T-helper 17 cell (primary cell): ENCODE measurements around the gene HUNK. TPM values are rescaled to one million over a fixed set of nuclear protein-coding genes. Genes with fewer than 3 reads are reported as not detected.

ENCODE experiments used
- ATAC-seq: fragments of 150-1000 bp; cut with Tn5 transposase; 2 replicates; pipeline ENCODE4 v1.10.0; 2021; ENCODE audit warnings: mild to moderate bottlenecking, moderate library complexity
- DNase-seq, 3 donors: peaks; one replicate each; pipeline versions ENCODE4 v3.0.0 to v3.0.0-alpha.2; 2020 to 2021
- H3K9me3 ChIP-seq: one replicate; pipeline ENCODE4 v1.7.0; 2013; ENCODE audit warnings: low read length, mild to moderate bottlenecking; ENCODE audit not compliant: control insufficient read depth, poor library complexity, severe bottlenecking
- H3K27ac Mint-ChIP-seq: one replicate; pipeline ENCODE4 v1.8.0; 2022; ENCODE audit warnings: mild to moderate bottlenecking, moderate library complexity, mixed read lengths
- H3K27me3 Mint-ChIP-seq: one replicate; pipeline ENCODE4 v1.8.0; 2022; ENCODE audit warnings: mixed read lengths
- H3K36me3 Mint-ChIP-seq: one replicate; pipeline ENCODE4 v1.8.0; 2022; ENCODE audit warnings: low read depth, mixed read lengths
- H3K4me1 Mint-ChIP-seq: one replicate; pipeline ENCODE4 v1.8.0; 2022; ENCODE audit warnings: mild to moderate bottlenecking, mixed read lengths
- H3K4me3 Mint-ChIP-seq: one replicate; pipeline ENCODE4 v1.8.0; 2022; ENCODE audit warnings: mild to moderate bottlenecking, moderate library complexity, mixed read lengths
- total RNA-seq, 4 donors: library from RNA in 2 of 4; stranded (reverse) in 2 of 4; gene quantifications; one replicate each; pipeline ENCODE4 v1.2.3 and lab custom pipeline; 2022 to 2026

The HUNK gene
- total RNA-seq, 2 donors from 2014 or later, result 0.81 to 1.3 TPM

DNA sequence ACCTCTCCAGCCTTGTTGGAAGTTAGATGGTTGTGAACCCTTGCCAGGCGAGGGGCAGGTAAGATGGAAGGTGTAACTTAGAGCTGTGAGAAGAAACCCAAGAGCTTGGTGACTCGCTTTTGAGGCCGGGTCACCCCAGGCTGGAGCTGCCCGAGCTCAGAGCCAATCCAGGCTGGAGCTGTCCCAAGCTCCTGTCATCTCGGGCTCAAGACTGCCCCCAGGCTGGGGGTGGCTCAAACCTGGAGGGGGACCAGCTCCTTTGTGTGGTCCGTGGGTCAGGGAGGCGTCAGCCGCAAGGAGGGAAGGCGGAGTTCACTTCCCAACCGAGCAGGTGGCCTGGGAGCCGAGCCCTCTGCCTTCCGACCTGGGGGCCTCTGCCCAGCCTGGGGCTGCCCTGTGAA, 2.0 kb downstream of the HUNK start:
- DNase-seq (no peak), ATAC-seq (no peak)
- Mint-ChIP-seq H3K4me3 (peak overlapping the region; percentile 86), H3K36me3 (no peaks in the 10 kb centered on the region), H3K4me1 (peaks cover 10% of the 10 kb centered on the region), H3K27me3 (peaks cover 48% of the 10 kb centered on the region), H3K27ac (no peak overlapping the region)
- H3K9me3 ChIP-seq, result no peaks in the 10 kb centered on the region

DNA sequence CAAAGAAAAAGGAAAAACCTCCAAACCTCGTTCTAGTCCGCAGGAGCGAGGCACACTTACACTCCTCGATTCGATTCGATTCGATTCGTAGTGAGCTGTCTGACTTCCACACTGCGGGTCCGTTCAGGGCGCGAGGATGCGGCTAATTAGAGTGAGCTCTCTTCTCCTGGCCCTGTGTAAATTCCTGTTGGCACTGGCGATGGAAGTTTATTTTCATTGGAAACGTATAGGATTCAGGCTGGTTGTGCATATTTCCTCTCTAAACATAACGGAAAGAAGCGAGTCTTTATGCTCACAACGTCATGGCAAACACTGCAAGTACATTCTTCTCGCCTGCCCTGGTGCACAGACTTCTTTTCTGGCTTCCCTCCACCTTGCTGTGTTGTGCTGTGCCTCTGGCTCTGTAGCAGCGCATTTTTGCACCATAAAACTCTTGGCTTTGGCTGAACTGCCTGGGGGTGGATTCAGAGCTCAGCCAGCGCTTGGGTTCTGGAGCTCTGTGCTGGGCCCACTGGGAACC, 2.7 kb downstream of the HUNK start:
- H3K27me3 Mint-ChIP-seq, result peaks cover 48% of the 10 kb centered on the region
- H3K36me3 Mint-ChIP-seq, result no peaks in the 10 kb centered on the region
- H3K27ac Mint-ChIP-seq, result no peak overlapping the region
- no peak for DNase-seq
- peak overlapping the region; percentile 43 for H3K4me3 Mint-ChIP-seq
- no peaks in the 10 kb centered on the region for H3K9me3 ChIP-seq
- no peak for ATAC-seq
- peaks cover 10% of the 10 kb centered on the region for H3K4me1 Mint-ChIP-seq

DNA sequence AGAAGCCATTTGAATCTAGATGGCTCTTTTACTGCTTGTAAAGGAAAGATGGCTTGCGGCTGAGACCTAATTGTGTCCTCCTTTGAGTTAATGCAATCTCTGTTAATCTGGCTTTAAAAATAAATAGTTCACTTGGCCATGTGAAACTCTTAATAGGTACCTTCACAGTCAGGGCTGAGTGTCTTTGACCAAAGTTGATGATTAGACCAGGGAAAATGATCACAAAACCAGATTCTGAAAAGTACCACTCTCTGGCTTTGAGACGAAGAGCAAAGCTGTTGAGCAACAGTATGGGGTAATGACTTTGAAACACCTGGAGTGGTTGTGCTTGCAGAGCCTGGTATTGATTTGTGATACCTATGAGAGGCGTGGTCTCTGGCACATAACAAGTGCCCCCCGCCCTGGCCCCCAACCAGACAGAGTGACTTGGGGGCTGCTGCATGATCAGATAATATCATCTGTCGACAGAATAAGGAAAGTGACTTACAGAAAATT, 4.7 kb downstream of the HUNK start:
- no peaks in the 10 kb centered on the region for H3K9me3 ChIP-seq
- ATAC-seq (no peak), DNase-seq (no peak)
- peaks cover 6% of the 10 kb centered on the region for H3K4me1 Mint-ChIP-seq
- H3K36me3 Mint-ChIP-seq, result no peaks in the 10 kb centered on the region
- H3K27ac Mint-ChIP-seq, result no peak overlapping the region
- H3K27me3 Mint-ChIP-seq, result peaks cover 36% of the 10 kb centered on the region
- H3K4me3 Mint-ChIP-seq, result no peak overlapping the region

DNA sequence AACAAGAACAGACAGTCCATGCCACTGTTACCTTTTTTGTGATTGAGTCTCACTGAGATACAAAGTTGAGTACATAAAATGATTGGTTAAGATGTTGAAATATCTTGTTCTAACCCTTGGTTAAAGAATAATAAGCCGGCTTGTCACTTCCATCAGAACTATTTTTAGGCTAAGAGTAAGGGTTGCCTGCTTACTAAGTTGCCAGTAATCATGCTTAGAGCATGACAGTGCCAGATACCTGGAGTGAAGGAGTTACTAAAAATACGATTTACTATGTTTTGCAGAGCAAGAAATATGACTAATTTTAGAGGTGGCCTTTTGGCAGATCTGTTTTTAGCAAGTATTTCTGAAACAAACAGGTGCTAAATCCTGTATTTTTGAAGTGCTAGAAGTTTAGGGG, 6.0 kb downstream of the HUNK start:
- H3K36me3 Mint-ChIP-seq, result no peaks in the 10 kb centered on the region
- no peak overlapping the region for H3K27ac Mint-ChIP-seq
- no peak for ATAC-seq
- peaks cover 35% of the 10 kb centered on the region for H3K27me3 Mint-ChIP-seq
- no peak for DNase-seq
- no peak overlapping the region for H3K4me3 Mint-ChIP-seq
- H3K9me3 ChIP-seq, result no peaks in the 10 kb centered on the region
- H3K4me1 Mint-ChIP-seq, result peaks cover 5% of the 10 kb centered on the region

DNA sequence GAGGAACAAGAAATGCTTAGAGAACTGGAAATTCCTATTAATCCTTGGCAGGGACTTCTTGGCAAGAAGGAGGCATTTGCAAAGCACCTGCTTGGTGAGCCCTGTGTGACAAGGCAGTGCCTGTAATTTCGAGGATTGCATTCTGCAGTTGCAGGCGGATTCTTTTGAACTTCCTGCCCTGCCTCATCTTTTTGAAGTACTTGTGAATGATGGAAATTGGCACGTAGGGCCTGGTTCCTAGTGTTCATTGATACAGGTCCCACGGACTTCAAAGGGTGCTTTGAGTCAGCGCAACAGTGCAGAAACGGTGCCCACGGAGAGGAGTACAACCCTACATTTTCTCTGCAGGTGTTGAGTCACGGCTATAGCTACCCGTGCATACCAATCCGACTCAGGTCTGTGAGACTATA, 6.4 kb downstream of the HUNK start:
- Mint-ChIP-seq H3K4me3 (no peak overlapping the region), H3K4me1 (peaks cover 5% of the 10 kb centered on the region), H3K36me3 (no peaks in the 10 kb centered on the region), H3K27me3 (peaks cover 35% of the 10 kb centered on the region), H3K27ac (no peak overlapping the region)
- ATAC-seq (no peak), DNase-seq (no peak)
- no peaks in the 10 kb centered on the region for H3K9me3 ChIP-seq

DNA sequence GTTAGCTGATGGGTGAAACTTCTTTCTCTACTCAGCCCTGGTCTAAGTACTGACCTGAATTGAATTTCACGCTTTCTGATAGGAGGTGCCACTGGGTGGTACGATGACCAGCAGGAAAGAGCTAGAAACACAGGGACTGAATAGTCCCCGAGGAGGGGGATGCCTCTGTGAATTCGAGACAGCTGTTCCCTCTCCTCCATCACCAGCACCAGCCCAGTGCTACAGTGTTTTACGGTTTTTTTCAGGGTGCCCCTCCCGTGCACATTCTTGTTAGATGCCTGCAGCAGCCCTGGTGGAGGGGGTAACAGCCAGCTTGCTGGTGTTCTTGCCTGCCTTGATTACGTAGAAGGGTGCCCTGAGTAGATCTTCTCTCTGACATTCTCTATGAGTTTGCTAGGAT, 7.1 kb downstream of the HUNK start:
- H3K36me3 Mint-ChIP-seq, result no peaks in the 10 kb centered on the region
- peaks cover 35% of the 10 kb centered on the region for H3K27me3 Mint-ChIP-seq
- H3K27ac Mint-ChIP-seq, result no peak overlapping the region
- no peak overlapping the region for H3K4me3 Mint-ChIP-seq
- H3K4me1 Mint-ChIP-seq, result peaks cover 2% of the 10 kb centered on the region
- no peak for DNase-seq
- no peak for ATAC-seq
- H3K9me3 ChIP-seq, result no peaks in the 10 kb centered on the region

DNA sequence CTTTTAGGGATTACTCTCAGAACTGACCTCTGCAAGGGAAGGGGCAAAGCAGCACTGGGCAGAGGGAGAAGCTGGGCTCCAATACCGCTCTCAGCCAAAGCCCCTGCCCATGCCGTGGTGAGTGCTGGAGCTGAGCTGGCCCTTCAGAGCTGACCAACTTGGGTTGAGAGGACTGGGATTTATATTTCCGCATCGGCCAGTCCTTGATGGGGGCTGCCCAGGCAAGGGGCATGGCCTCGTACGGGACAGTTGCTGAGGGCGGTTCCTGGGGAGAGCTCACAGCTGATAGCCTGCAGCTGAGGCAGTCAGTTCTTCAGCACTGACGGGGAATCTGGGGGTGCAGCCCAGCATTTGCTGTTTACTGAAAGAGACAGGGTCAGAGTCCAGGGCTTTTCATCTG, 8.0 kb downstream of the HUNK start:
- DNase-seq (no peak), ATAC-seq (no peak)
- no peaks in the 10 kb centered on the region for H3K36me3 Mint-ChIP-seq
- no peaks in the 10 kb centered on the region for H3K4me1 Mint-ChIP-seq
- no peak overlapping the region for H3K4me3 Mint-ChIP-seq
- no peaks in the 10 kb centered on the region for H3K9me3 ChIP-seq
- peaks cover 28% of the 10 kb centered on the region for H3K27me3 Mint-ChIP-seq
- H3K27ac Mint-ChIP-seq, result no peak overlapping the region

DNA sequence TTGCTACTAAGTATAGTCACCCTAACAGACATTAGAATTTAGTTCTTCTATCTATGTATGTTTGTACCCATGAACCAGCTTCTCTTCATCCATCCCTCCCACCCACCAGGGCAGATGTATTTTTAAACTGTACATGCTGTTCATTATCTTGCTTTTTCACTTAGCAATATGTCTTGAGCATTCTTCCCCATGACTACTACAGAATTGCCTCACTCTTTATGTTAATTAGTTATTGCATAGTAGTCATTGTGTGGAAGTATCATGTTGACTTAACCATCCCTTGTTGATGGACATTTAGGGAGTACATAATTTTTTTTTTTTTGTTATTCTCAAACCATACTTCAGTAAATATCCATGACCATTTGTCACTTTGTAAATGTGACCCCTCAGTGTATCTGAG, 9.9 kb downstream of the HUNK start:
- H3K27me3 Mint-ChIP-seq, result peaks cover 22% of the 10 kb centered on the region
- H3K4me1 Mint-ChIP-seq, result peaks cover 2% of the 10 kb centered on the region
- DNase-seq, result no peak
- H3K36me3 Mint-ChIP-seq, result no peaks in the 10 kb centered on the region
- no peak for ATAC-seq
- H3K27ac Mint-ChIP-seq, result no peak overlapping the region
- no peaks in the 10 kb centered on the region for H3K9me3 ChIP-seq
- H3K4me3 Mint-ChIP-seq, result no peak overlapping the region

DNA sequence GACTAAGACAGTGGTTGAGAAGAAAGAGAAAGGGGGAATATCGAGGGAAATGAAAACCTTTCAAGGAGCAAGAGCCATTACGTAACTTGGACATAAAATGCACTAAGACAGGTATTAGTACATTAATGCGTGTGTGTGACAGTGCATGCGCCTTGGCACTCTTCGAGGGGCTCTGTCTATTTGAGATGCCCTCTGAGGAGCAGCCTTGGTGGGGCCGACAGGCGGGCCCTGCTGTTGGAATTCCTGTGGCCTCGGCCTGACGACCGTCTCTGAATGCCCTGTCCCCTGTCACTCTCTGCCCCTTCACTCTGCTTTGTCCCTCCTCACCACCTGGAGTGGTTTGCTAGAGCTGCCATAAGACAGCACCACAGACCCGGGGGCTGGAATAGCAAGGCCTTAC, 12.3 kb downstream of the HUNK start:
- no peaks in the 10 kb centered on the region for H3K9me3 ChIP-seq
- DNase-seq (no peak), ATAC-seq (no peak)
- peaks cover 4% of the 10 kb centered on the region for H3K4me1 Mint-ChIP-seq
- H3K4me3 Mint-ChIP-seq, result no peak overlapping the region
- no peak overlapping the region for H3K27ac Mint-ChIP-seq
- H3K36me3 Mint-ChIP-seq, result no peaks in the 10 kb centered on the region
- H3K27me3 Mint-ChIP-seq, result peaks cover 18% of the 10 kb centered on the region

DNA sequence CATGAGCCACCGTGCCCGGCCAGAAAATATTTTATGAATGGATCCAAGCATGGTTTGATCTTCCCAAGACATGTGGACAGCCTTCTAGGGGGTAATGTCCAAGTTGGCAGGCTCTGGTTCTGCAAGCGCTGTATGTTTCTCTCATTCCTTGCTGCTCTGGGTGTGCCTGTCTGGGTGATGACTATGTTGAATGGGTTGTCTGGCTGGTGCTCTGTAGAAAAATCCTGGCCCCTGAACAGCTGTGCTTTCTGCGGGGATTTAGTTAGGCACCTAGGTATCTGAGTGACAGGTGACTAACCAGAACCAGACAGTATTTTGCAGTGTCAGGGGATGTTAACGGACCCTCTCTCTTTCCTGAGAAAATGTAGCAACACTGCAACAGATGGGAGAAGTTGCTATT, 14.1 kb downstream of the HUNK start:
- no peak for ATAC-seq
- no peaks in the 10 kb centered on the region for H3K9me3 ChIP-seq
- no peak for DNase-seq
- peaks cover 4% of the 10 kb centered on the region for H3K4me1 Mint-ChIP-seq
- no peak overlapping the region for H3K4me3 Mint-ChIP-seq
- peaks cover 11% of the 10 kb centered on the region for H3K27me3 Mint-ChIP-seq
- no peak overlapping the region for H3K27ac Mint-ChIP-seq
- no peaks in the 10 kb centered on the region for H3K36me3 Mint-ChIP-seq

DNA sequence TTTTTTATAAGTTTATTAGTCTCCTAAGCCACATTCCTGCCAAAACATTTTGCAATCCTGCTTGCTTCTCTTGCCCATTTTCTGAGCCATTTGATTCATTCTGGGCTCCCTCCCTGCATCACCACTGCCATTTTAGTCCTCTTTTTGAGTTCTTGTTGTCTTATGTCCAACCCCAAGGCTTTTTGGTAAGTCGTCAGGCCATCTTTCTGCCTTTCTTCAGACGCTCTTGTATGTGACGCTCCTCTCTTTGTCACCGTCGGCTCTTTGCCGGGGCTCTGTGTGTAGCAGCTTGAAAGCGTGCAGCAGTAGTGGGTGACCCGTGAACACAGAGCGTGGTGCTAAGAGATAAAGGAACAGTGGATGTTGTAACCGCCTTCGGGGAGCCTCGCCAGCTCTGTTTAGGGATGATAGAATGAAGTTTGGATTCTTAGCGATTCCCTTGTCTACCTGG, 14.6 kb downstream of the HUNK start:
- no peak overlapping the region for H3K27ac Mint-ChIP-seq
- H3K4me1 Mint-ChIP-seq, result peaks cover 4% of the 10 kb centered on the region
- H3K4me3 Mint-ChIP-seq, result no peak overlapping the region
- no peaks in the 10 kb centered on the region for H3K9me3 ChIP-seq
- peaks cover 11% of the 10 kb centered on the region for H3K27me3 Mint-ChIP-seq
- DNase-seq, result no peak
- H3K36me3 Mint-ChIP-seq, result no peaks in the 10 kb centered on the region
- ATAC-seq, result no peak

DNA sequence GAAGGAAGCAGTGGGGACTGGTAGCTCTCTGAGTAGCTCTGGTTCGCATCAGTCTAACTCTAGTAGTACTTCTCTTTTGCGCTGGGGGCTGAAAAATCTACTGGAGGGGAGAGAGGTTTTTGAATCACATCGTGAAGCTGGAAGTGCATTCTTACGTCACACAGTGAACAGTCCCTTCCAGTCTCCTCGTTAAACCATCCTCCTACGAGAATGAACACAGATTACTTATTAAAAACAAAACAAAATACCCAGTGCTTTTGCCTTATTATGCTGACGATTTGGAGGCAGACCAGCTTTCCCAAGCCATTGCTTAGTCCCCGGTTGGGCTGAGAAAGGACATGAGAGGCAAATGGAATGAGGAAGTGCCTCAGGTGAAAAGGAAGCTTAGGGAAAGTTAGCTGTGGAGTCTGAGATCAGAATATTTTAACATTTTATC, 16.1 kb downstream of the HUNK start:
- no peaks in the 10 kb centered on the region for H3K9me3 ChIP-seq
- no peak overlapping the region for H3K4me3 Mint-ChIP-seq

DNA sequence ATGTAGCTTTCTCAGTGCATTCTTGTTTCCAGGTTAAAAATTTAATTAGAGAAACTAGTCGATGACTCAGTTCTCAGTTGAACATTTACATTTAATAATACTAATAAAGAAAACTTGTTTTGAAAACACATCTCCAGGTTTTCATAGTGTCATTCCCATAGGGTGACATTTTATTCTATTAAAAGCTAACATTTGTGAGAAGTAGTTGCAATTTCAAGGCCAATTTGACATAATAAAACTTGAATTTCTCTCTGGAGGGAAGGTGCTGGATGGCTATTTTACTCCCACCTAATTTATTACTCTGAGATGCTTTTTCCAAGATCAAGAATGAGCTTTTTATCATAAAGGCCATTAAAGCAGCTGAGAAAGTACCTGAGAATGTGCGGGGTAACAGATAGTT, 16.6 kb downstream of the HUNK start:
- DNase-seq, result no peak

More for the DNA sequence above, 16.1 kb downstream of the HUNK start:
- DNase-seq (no peak), ATAC-seq (no peak)
- Mint-ChIP-seq H3K27ac (no peak overlapping the region), H3K27me3 (peaks cover 20% of the 10 kb centered on the region), H3K36me3 (no peaks in the 10 kb centered on the region), H3K4me1 (peaks cover 7% of the 10 kb centered on the region)

DNA sequence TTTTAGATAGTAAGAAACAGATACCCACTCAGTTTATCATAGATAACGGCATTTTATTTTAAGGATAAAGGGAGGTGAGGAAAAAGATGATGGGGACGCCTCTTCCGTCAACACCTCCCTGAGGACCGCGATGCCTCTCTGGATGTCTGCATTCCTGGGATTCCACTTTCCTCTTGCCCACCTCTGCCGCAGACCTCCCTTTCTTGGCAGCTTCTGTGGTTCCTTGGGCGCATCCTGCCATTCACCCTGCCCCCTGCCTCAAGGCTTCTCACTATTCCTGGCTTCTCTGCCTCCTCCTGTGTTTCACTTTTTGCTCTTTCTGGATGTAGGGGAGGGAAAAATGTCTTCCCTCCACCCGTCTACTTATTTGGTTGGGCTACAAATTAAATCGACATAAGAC, 19.9 kb downstream of the HUNK start:
- ATAC-seq, result no peak
- Mint-ChIP-seq H3K36me3 (no peaks in the 10 kb centered on the region), H3K4me3 (no peak overlapping the region), H3K27me3 (peaks cover 20% of the 10 kb centered on the region), H3K4me1 (peaks cover 10% of the 10 kb centered on the region), H3K27ac (no peak overlapping the region)
- no peak for DNase-seq
- no peaks in the 10 kb centered on the region for H3K9me3 ChIP-seq

More for the DNA sequence above, 16.6 kb downstream of the HUNK start:
- no peak for ATAC-seq
- no peak overlapping the region for H3K4me3 Mint-ChIP-seq
- H3K9me3 ChIP-seq, result no peaks in the 10 kb centered on the region
- H3K4me1 Mint-ChIP-seq, result peaks cover 7% of the 10 kb centered on the region
- H3K27ac Mint-ChIP-seq, result no peak overlapping the region
- H3K36me3 Mint-ChIP-seq, result no peaks in the 10 kb centered on the region
- peaks cover 24% of the 10 kb centered on the region for H3K27me3 Mint-ChIP-seq
